Ishikawa (cell line): ENCODE data around the gene LGR4.

Source experiments
- CEBPB ChIP-seq: IDR thresholded peaks from 2 replicates; pipeline ENCODE4 v1.6.1; 2012
- CREB1 ChIP-seq: IDR thresholded peaks from 2 replicates; pipeline ENCODE4 v1.6.1; 2012; ENCODE audit warnings: low read depth
- EGR1 ChIP-seq: IDR thresholded peaks from 2 replicates; pipeline ENCODE4 v1.6.1; 2012
- EP300 ChIP-seq: IDR thresholded peaks from 2 replicates; pipeline ENCODE4 v1.6.1; 2012; ENCODE audit warnings: borderline replicate concordance
- NFIC ChIP-seq: IDR thresholded peaks from 2 replicates; pipeline ENCODE4 v1.6.1; 2012
- RAD21 ChIP-seq: IDR thresholded peaks from 2 replicates; pipeline ENCODE4 v1.6.1; 2012; ENCODE audit warnings: low read depth
- REST ChIP-seq: IDR thresholded peaks from 2 replicates; pipeline ENCODE4 v1.6.1; 2012; ENCODE audit warnings: low read depth, mild to moderate bottlenecking
- TAF1 ChIP-seq: IDR thresholded peaks from 2 replicates; pipeline ENCODE4 v1.6.1; 2012; ENCODE audit warnings: low read depth, mild to moderate bottlenecking
- TEAD4 ChIP-seq: IDR thresholded peaks from 2 replicates; pipeline ENCODE4 v1.6.1; 2012
- YY1 ChIP-seq: IDR thresholded peaks from 2 replicates; pipeline ENCODE4 v1.6.1; 2012; ENCODE audit warnings: low read depth
- ZBTB7A ChIP-seq: IDR thresholded peaks from 2 replicates; pipeline ENCODE4 v1.6.1; 2012; ENCODE audit warnings: low read depth
- TF ChIP-seq, protein P1 (sequence below): IDR thresholded peaks from 2 replicates; pipeline ENCODE4 v1.6.1; 2012

- no peak for TF ChIP-seq EP300
- TF ChIP-seq, protein P1, sequence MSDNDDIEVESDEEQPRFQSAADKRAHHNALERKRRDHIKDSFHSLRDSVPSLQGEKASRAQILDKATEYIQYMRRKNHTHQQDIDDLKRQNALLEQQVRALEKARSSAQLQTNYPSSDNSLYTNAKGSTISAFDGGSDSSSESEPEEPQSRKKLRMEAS, result no peak
- TF ChIP-seq ZBTB7A, result no peak
- TF ChIP-seq REST, result no peak
- TF ChIP-seq TAF1, result no peak
- TF ChIP-seq RAD21, result no peak
- TF ChIP-seq TEAD4, result no peak
- no peak for TF ChIP-seq YY1
- no peak for TF ChIP-seq EGR1
- TF ChIP-seq CREB1, result no peak
- TF ChIP-seq CEBPB, result no peak
- TF ChIP-seq NFIC, result no peak
These were observed 1.6 kb downstream of the LGR4 start for GRCh38 chr11:27470826-27471588.
